Heart right ventricle (tissue), 16 donors: ENCODE data around the gene ADCY5. TPM values are rescaled to one million over a fixed set of nuclear protein-coding genes. Genes with fewer than 3 reads are reported as not detected.

Source experiments
- ATAC-seq, 8 donors: fragments of 200-7000 bp; cut with Tn5 transposase; one replicate each; pipeline ENCODE4 v1.9.1; 2020; ENCODE audit warnings: mild to moderate bottlenecking in 8 of 8, moderate library complexity in 8 of 8, moderate number of reproducible peaks in 1 of 8
- DNase-seq, 2 donors: peaks; one replicate each; pipeline ENCODE4 v3.0.0-alpha.2; 2020
- H3K27ac ChIP-seq, 10 donors: fragments of 200-600 bp; sonication (generic) in 2 of 10; one replicate each; pipeline versions ENCODE4 v1.5.0 to v1.8.0; 2020 to 2022; ENCODE audit warnings: mild to moderate bottlenecking in 3 of 10
- H3K27me3 ChIP-seq, 7 donors: fragments of 200-600 bp; one replicate each; pipeline ENCODE4 v1.8.0; 2021 to 2022; ENCODE audit warnings: mild to moderate bottlenecking in 2 of 7
- H3K36me3 ChIP-seq, 9 donors: fragments of 200-600 bp; sonication (generic) in 1 of 9; one replicate each; pipeline versions ENCODE4 v1.5.0 to v1.8.0; 2020 to 2022; ENCODE audit warnings: mild to moderate bottlenecking in 2 of 9
- H3K4me1 ChIP-seq, 9 donors: fragments of 200-600 bp; sonication (generic) in 1 of 9; one replicate each; pipeline versions ENCODE4 v1.5.0 to v1.8.0; 2020 to 2022; ENCODE audit warnings: mild to moderate bottlenecking in 4 of 9
- H3K4me3 ChIP-seq, 10 donors: fragments of 200-600 bp; sonication (generic) in 2 of 10; one replicate each; pipeline versions ENCODE4 v1.5.0 to v1.8.0; 2020 to 2022; ENCODE audit warnings: mild to moderate bottlenecking in 7 of 10, moderate library complexity in 2 of 10
- H3K9me3 ChIP-seq, 11 donors: fragments of 200-600 bp in 10 of 11; sonication (generic) in 2 of 11; one replicate each; pipeline versions ENCODE4 v1.5.0 to v1.8.0; 2013 to 2022; ENCODE audit warnings: mild to moderate bottlenecking in 2 of 11, control low read depth in 1 of 11, moderate library complexity in 1 of 11
- WGBS, 2 donors: extraction: QIAGEN DNeasy Blood & Tissue Kit; methylation state at CpG; one replicate each; pipeline ENCODE4 v1.1.7; 2013; ENCODE audit warnings: inconsistent platforms in 1 of 2; 5-methylcytosine and 5-hydroxymethylcytosine counted together
- intact Hi-C, 10 donors: fragments of 100-400 bp; cut with DNase I; formaldehyde crosslinking; loops; one replicate each; pipeline versions ENCODE4 v1.11.1 to v1.14.2; 2022
- polyA plus RNA-seq, 2 donors: library from polyadenylated mRNA; stranded (reverse); fragments of 200-250 nt; gene quantifications; one replicate each; pipeline ENCODE4 v1.2.3, GENCODE V29; 2013
- total RNA-seq, 10 donors: library from RNA; stranded (reverse); fragmentation: NEBNext Ultra II Directional in 3 of 10; extraction: Animal tissue kit (Norgen Biotek cat#: 25700) in 3 of 10; gene quantifications; one replicate each; pipeline versions ENCODE4 v1.2.1 to v1.2.4, GENCODE V29; 2021 to 2023
- TF ChIP-seq, protein P1 (sequence below), 9 donors: fragments of 200-600 bp; sonication (generic) in 2 of 9; IDR thresholded peaks; one replicate each; pipeline versions ENCODE4 v1.5.0 to v1.8.0; 2021 to 2022; ENCODE audit warnings: antibody characterized with exemption in 9 of 9, mild to moderate bottlenecking in 5 of 9, moderate library complexity in 1 of 9
- donor health status: Arrhythmogenic right ventricular cardiomyopathy.
- donor health status: ischemic (EF 13 %, LVEDD 7.1; RV severe dilation, severe dysfunction).
- donor health status: healthy with polysubstance abuse.
- donor health status: DM: no; HTN: yes; CAD: no.
- donor health status: DM: no; HTN: no; CAD: no.
- donor health status: ischemic (EF 25% LVEDD 6.9; RV normal size, moderate dysfunction).
- donor health status: ischemic (EF 25% LVEDD 5.7; RV mildly dilated, moderate dysfunction).
- donor health status: healthy.
- donor health status: DM: yes; HTN: yes; CAD: no.
- donor health status: Ischemic cardiomyopathy.
- donor health status: ischemic (EF 35%, LVEDD 5.7; RV mildly dilated, moderate dysfunction).
- donor health status: nonischemic (EF 11% LVEDD 7.7; RV severe dilation, severe dysfunction).
- donor health status: DM: yes; HTN: yes; CAD: no.
- donor health status: PGD.
- donor health status: ischemic (EF 29% LVEDD 5.4; RV normal size, mild dysfunction).
- donor health status: nonischemic (EF 23%, LVEDD 6.1; RV moderate dilation, normal function).

Gene ADCY5
- total and polyA plus RNA-seq, 12 donors = 37.2 to 245 (median 198) TPM

GRCh38 chr3:123475786-123476185, 26.9 kb upstream of the ADCY5 start:
- H3K27ac ChIP-seq = no peak overlapping the region
- TF ChIP-seq, protein P1, sequence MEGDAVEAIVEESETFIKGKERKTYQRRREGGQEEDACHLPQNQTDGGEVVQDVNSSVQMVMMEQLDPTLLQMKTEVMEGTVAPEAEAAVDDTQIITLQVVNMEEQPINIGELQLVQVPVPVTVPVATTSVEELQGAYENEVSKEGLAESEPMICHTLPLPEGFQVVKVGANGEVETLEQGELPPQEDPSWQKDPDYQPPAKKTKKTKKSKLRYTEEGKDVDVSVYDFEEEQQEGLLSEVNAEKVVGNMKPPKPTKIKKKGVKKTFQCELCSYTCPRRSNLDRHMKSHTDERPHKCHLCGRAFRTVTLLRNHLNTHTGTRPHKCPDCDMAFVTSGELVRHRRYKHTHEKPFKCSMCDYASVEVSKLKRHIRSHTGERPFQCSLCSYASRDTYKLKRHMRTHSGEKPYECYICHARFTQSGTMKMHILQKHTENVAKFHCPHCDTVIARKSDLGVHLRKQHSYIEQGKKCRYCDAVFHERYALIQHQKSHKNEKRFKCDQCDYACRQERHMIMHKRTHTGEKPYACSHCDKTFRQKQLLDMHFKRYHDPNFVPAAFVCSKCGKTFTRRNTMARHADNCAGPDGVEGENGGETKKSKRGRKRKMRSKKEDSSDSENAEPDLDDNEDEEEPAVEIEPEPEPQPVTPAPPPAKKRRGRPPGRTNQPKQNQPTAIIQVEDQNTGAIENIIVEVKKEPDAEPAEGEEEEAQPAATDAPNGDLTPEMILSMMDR (IDR thresholded peaks at IDR 0.05) = no peak
- 84 to 87% methylated on average over 7 of the region's 7 CpGs for WGBS, 2 donors
- intact Hi-C loops = no loop called here
- no peaks in the 10 kb centered on the region for H3K4me1 ChIP-seq
- H3K36me3 ChIP-seq = no peaks in the 10 kb centered on the region
- peaks cover 0 to 6% (median 0%) of the 10 kb centered on the region in 7 donors for H3K27me3 ChIP-seq
- ATAC-seq (no peak), DNase-seq (no peak)
- no peaks in the 10 kb centered on the region for H3K9me3 ChIP-seq
- no peak overlapping the region for H3K4me3 ChIP-seq

- TF ChIP-seq, protein P1 (IDR thresholded peaks at IDR 0.05) = no peak
- DNase-seq = no peak
- no peak overlapping the region for H3K4me3 ChIP-seq
- no peak overlapping the region for H3K27ac ChIP-seq
- H3K27me3 ChIP-seq = peaks cover 0 to 10% (median 0%) of the 10 kb centered on the region in 7 donors
- no peaks in the 10 kb centered on the region for H3K4me1 ChIP-seq
- H3K9me3 ChIP-seq = no peaks in the 10 kb centered on the region
- 93 to 96% methylated on average over 5 of the region's 5 CpGs for WGBS, 2 donors
- H3K36me3 ChIP-seq = no peaks in the 10 kb centered on the region
- no peak for ATAC-seq
- intact Hi-C loops = no loop called here
Measured at GRCh38 chr3:123471106-123471505, 22.2 kb upstream of the ADCY5 start.

- 77% methylated on average over 11 of the region's 11 CpGs for WGBS, 2 donors
- H3K27ac ChIP-seq = no peak overlapping the region
Measured at GRCh38 chr3:123469323-123469995, 20.6 kb upstream of the ADCY5 start.

DNA sequence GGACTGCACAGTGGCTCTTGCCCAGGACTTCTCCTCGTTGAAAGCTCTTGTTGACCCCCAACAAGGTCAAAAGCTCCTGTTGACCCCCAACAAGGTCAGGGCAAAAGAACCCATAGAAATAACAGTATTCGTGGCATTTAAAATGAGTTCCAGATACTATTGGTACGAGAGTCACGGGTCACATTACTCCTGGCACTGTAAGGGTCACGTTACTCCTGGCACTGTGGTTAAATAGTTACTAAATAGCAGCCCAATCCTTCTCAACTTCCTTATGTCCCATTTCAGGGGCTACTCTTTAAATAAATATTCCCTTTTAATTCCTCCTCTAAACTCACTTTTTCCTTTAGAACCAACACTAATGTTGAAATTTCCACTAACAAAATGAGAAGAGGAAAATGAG, 18.2 kb upstream of the ADCY5 start:
- Histone ChIP-seq H3K27me3 (peaks cover 0 to 10% (median 0%) of the 10 kb centered on the region in 7 donors), H3K27ac (no peak overlapping the region), H3K36me3 (no peaks in the 10 kb centered on the region), H3K4me1 (no peaks in the 10 kb centered on the region), H3K4me3 (no peak overlapping the region), H3K9me3 (no peaks in the 10 kb centered on the region)
- no peak for ATAC-seq
- intact Hi-C loops = no loop called here
- no peak for DNase-seq
- TF ChIP-seq, protein P1 (IDR thresholded peaks at IDR 0.05) = no peak
- 78 to 88% methylated on average over 5 of the region's 5 CpGs for WGBS, 2 donors

More at GRCh38 chr3:123469323-123469995, 20.6 kb upstream of the ADCY5 start:
- no peak overlapping the region for H3K4me3 ChIP-seq
- DNase-seq (no peak), ATAC-seq (peak in 1 of 8 donors; percentile 22)
- intact Hi-C loops = no loop called here
- peaks cover 0 to 7% (median 0%) of the 10 kb centered on the region in 7 donors for H3K27me3 ChIP-seq
- H3K9me3 ChIP-seq = no peaks in the 10 kb centered on the region
- H3K4me1 ChIP-seq = no peaks in the 10 kb centered on the region
- TF ChIP-seq, protein P1 (IDR thresholded peaks at IDR 0.05) = peak in 1 of 9 donors; percentile 10
- no peaks in the 10 kb centered on the region for H3K36me3 ChIP-seq
